GM21576 (cell line): ENCODE measurements around the gene ANO8.
"Not testable (repeated sequence)": the region's sequence is repeated elsewhere in the genome, so short reads cannot be mapped to it uniquely, and the experiment has no call there.

Experiments
- ATAC-seq: cut with Tn5 transposase; IDR thresholded peaks from one replicate; pipeline ENCODE4 v1.9.1; 2021; ENCODE audit warnings: mild to moderate bottlenecking, moderate library complexity; ENCODE audit not compliant: unreplicated experiment

ANO8 gene

GRCh38 chr19:17312189-17313113, 22.2 kb downstream of the ANO8 start:
- ATAC-seq: no peak

GRCh38 chr19:17311455-17312188, 23.0 kb downstream of the ANO8 start:
- no peak for ATAC-seq

GRCh38 chr19:17309965-17310461, 24.6 kb downstream of the ANO8 start:
- ATAC-seq: no peak

GRCh38 chr19:17309198-17309964, 25.3 kb downstream of the ANO8 start, which contains the start of gene DDA1:
Gene DDA1 (plus strand): TSS chr19:17309563. CDS start chr19:17309655, 92 bp downstream.
- peak; percentile 60 for ATAC-seq

- ATAC-seq: no peak
Observed at GRCh38 chr19:17307876-17308377, 26.7 kb downstream of the ANO8 start.

- ATAC-seq: no peak
Observed at GRCh38 chr19:17306285-17306714, 28.4 kb downstream of the ANO8 start.

GRCh38 chr19:17305517-17306284, 29.0 kb downstream of the ANO8 start, which contains the start of gene MRPL34:
Gene MRPL34 (plus strand): TSS chr19:17305872. CDS start chr19:17305893, 21 bp downstream.
- peak; percentile 50 for ATAC-seq

GRCh38 chr19:17305216-17305516, 29.5 kb downstream of the ANO8 start:
- no peak for ATAC-seq

GRCh38 chr19:17304386-17305215, 30.1 kb downstream of the ANO8 start:
- ATAC-seq: no peak

- ATAC-seq: no peak
Observed at GRCh38 chr19:17303940-17304267, 30.8 kb downstream of the ANO8 start.

GRCh38 chr19:17303167-17303939, 31.3 kb downstream of the ANO8 start, which contains the start of gene ABHD8:
Gene ABHD8 (minus strand): TSS chr19:17303425. CDS start chr19:17301616, 1,809 bp downstream.
- ATAC-seq: peak; percentile 48

- ATAC-seq: no peak
Observed at GRCh38 chr19:17302391-17303166, 32.1 kb downstream of the ANO8 start.

- ATAC-seq: no peak
Observed at GRCh38 chr19:17300992-17301619, 33.5 kb downstream of the ANO8 start.

- ATAC-seq: no peak
Observed at GRCh38 chr19:17296976-17297375, 37.7 kb downstream of the ANO8 start.

- no peak for ATAC-seq
Observed at GRCh38 chr19:17296273-17296672, 38.4 kb downstream of the ANO8 start.

GRCh38 chr19:17295551-17295950, 39.1 kb downstream of the ANO8 start:
- ATAC-seq: not testable (repeated sequence)
